NK-92 (cell line): ENCODE results near the gene PDCD11.
A peak's percentile ranks its signal among the peaks of the same experiment; 100 is the strongest.
"Not testable (repeated sequence)": the region's sequence is repeated elsewhere in the genome, so short reads cannot be mapped to it uniquely, and the experiment has no call there.

ENCODE experiments used
- DNase-seq: peaks from one replicate; lab custom pipeline; 2025; ENCODE audit not compliant: unreplicated experiment; lab: John Stamatoyannopoulos, UW

Gene PDCD11, protein sequence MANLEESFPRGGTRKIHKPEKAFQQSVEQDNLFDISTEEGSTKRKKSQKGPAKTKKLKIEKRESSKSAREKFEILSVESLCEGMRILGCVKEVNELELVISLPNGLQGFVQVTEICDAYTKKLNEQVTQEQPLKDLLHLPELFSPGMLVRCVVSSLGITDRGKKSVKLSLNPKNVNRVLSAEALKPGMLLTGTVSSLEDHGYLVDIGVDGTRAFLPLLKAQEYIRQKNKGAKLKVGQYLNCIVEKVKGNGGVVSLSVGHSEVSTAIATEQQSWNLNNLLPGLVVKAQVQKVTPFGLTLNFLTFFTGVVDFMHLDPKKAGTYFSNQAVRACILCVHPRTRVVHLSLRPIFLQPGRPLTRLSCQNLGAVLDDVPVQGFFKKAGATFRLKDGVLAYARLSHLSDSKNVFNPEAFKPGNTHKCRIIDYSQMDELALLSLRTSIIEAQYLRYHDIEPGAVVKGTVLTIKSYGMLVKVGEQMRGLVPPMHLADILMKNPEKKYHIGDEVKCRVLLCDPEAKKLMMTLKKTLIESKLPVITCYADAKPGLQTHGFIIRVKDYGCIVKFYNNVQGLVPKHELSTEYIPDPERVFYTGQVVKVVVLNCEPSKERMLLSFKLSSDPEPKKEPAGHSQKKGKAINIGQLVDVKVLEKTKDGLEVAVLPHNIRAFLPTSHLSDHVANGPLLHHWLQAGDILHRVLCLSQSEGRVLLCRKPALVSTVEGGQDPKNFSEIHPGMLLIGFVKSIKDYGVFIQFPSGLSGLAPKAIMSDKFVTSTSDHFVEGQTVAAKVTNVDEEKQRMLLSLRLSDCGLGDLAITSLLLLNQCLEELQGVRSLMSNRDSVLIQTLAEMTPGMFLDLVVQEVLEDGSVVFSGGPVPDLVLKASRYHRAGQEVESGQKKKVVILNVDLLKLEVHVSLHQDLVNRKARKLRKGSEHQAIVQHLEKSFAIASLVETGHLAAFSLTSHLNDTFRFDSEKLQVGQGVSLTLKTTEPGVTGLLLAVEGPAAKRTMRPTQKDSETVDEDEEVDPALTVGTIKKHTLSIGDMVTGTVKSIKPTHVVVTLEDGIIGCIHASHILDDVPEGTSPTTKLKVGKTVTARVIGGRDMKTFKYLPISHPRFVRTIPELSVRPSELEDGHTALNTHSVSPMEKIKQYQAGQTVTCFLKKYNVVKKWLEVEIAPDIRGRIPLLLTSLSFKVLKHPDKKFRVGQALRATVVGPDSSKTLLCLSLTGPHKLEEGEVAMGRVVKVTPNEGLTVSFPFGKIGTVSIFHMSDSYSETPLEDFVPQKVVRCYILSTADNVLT (N-terminal part only)

DNA sequence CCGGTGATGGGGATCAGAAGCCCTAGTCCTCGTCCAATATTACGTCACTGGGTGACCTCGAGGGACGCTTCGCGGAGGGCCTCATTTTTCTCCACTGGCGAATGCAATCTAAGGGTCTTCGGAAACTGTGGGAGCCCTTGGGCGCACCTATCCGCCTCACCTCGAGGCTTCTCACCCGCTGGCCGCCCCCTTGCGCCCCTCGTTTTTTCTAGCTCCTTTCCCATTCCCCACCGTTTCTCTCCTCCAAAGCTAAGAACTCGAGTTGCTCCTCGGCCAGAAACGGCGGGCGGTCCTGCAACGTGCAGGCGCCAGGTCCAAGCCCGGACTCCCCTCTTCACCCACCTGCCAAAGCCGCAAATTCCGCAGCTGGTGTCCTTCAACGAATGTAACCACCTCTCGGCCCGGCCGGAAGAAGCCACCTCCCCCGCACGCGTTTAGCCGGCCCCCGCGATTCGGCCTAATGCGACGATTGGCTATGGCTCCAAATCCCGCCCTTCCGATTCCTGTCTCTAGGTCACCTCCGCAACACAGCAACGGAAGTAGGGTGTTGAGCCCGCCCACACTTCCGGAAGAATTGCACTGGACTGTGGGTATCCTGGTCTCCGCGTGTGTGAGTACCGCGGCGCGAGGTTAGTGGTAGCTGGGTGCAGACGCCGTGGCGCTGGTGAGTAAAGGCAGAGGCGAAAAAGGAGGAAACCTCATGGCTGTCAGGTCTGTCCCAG lies at the start of gene PDCD11, which contains the start of gene ATP5MK:
TSS of gene PDCD11 (plus strand) at position 560 of the 722 bp plus-strand sequence. CDS start 1,801 bp downstream, outside the sequence.
TSS of gene ATP5MK (minus strand) at position 409 of the 722 bp plus-strand sequence. CDS start 4,018 bp downstream, outside the sequence.
- DNase-seq = peak; percentile 70

DNA sequence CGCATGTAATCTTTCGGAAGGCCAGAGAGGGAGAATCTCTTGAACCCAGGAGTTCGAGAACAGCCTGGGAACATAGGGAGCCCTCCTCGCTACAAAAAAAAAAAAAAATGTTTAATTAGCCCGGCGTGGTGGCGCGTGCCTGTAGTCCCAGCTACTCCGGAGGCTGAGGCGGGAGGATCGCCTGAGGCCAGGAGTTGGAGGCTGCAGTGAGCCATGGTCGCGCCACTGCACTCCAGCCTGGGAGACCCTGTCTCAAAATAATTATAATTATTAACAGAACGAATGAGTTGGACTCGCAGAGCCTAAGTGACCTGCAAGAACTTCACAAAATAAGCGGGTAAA lies 46.3 kb upstream of the PDCD11 start:
- no peak for DNase-seq

- no peak for DNase-seq
Observed at GRCh38 chr10:103350517-103351260, 45.7 kb upstream of the PDCD11 start, which contains the start of gene PCGF6. Gene PCGF6, minus strand, starts transcription at chr10:103351140. Its CDS starts 74 bp downstream, at chr10:103351066.

- no peak for DNase-seq
Observed at GRCh38 chr10:103353281-103353680, 43.1 kb upstream of the PDCD11 start.

DNA sequence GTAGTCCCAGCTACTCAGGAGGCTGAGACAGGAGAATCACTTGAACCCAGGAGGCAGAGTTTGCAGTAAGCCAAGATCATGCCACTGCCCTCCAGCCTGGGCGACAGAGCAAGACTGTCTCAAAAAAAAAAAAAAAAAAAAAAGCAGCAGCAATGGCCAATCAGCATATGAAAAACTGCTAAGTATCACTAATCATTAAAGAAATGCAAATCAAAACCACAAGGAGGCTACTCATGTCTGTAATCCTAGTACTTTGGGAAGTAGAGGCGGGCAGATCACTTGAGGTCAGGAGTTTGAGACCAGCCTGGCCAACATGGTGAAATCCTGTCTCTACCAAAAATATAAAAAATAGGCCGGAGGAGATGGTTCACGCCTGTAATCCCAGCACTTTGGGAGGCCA lies 41.9 kb upstream of the PDCD11 start:
- DNase-seq = not testable (repeated sequence)

GRCh38 chr10:103355906-103356599 lies 40.4 kb upstream of the PDCD11 start:
- DNase-seq = no peak

DNA sequence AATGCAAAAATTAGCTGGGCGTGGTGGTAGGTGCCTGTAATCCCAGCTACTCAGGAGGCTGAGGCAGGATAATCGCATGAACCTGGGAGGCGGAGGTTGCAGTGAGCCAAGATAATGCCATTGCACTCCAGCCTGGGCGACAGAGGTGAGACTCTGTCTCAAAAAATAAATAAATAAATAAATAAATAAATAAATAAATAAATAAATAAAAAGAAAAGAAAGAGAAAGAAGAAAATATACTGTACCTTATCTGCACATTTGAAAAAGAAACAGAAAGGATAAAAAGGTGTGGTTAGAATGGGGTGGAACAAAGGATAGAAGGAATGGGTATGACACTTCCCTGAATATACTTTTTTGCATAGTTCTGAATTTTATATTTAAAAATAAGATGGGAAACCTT lies 36.9 kb upstream of the PDCD11 start:
- DNase-seq = not testable (repeated sequence)

GRCh38 chr10:103360791-103361190 lies 35.6 kb upstream of the PDCD11 start:
- DNase-seq = not testable (repeated sequence)

GRCh38 chr10:103367379-103367781 lies 29.0 kb upstream of the PDCD11 start:
- DNase-seq = no peak

DNA sequence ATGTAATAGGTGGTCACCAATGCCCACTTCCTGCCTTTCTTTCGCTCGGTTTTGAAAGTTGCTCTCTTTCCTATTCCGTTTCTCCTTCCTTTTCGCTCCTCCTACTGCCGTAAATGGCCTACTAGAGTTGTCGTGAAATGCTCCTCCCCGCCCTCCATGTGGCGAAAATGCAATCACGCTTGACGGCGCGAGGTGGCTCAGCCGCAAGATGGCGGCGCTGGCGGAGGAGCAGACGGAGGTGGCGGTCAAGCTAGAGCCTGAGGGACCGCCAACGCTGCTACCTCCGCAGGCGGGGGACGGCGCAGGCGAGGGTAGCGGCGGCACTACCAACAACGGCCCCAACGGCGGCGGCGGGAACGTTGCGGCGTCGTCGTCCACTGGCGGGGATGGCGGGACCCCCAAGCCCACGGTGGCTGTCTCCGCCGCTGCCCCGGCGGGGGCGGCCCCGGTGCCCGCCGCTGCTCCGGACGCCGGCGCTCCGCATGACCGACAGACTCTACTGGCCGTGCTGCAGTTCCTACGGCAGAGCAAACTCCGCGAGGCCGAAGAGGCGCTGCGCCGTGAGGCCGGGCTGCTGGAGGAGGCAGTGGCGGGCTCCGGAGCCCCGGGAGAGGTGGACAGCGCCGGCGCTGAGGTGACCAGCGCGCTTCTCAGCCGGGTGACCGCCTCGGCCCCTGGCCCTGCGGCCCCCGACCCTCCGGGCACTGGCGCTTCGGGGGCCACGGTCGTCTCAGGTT lies 28.5 kb upstream of the PDCD11 start, which contains the start of gene TAF5:
TSS of gene TAF5 (plus strand) at position 195 of the 737 bp plus-strand sequence. CDS start at position 209, 14 bp downstream.
- DNase-seq = peak; percentile 7

DNA sequence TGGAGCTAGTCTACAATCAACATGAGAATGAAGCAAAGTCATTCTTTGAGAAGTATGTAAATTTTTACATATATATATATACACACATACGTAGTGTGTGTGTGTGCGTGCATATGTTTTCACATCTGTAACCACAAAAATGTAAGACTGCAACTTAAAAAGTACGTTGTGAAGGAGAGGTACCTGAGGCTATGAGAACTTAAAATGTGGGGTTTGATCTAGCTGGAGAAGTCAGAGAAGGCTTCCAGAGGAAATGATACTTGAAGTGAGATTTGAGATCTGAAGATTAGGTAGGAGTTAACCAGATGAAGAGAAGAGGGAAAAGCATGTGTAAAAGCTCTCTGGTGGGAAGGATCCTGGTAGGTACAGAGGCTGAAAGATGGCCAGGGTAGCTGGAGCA lies 22.9 kb upstream of the PDCD11 start:
- no peak for DNase-seq

DNA sequence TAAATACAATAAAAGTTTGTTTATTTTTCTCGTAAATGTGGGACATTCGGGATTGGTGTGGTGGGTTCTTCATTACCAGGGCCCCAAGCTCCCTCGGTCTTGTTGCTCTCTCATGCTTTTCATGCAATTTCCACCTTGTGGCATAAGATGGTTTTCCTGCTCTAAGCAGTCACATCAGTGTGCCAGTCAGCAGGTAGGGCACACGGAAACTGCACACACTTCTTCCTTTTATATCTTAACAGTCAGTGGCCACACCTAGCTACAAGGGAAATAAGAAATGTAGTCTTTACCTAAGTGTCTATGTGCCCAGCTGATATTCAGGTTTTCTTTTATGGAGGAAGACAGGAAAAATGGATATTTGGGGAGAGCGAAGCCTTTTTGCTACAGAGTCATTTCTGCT lies 22.2 kb upstream of the PDCD11 start:
- no peak for DNase-seq

- DNase-seq = no peak
Observed at GRCh38 chr10:103382769-103383168, 13.7 kb upstream of the PDCD11 start.

DNA sequence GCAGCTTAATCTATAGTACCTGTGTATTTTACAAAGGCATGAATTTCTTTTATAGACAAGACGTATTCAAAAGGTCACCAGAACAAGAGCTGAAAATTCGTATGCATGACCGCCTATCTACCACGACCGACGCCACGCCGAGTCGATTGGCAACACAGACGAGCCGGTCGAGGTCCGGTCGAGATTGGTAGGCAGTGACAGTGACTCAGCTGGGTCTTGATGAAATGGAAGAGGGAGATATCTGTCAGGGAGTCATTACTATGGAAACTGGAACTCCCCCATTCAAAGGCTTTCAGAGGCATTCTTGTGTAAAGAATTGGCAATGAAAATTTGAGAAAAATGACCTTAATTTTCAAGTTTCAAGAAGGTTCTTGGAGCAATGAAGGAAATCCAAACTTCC lies 2.2 kb upstream of the PDCD11 start:
- no peak for DNase-seq

DNA sequence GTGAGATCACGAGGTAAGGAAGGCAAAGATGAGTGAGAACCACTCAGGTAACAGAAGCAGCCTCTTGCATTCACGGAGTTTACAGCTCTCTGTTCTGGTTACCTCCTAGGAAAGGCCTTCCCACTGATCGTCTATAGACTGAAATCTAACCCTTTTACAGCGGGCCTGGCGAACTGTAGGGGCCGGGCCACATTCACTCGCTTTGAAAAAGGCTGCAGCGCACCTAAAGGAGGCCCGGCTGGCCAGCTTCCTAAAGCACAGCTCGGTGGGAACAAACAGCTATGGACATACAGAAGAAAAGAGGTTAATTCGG lies 716 bp upstream of the PDCD11 start:
- DNase-seq = no peak

- DNase-seq = no peak
Observed at GRCh38 chr10:103396789-103397087, 312 bp downstream of the PDCD11 start.

DNA sequence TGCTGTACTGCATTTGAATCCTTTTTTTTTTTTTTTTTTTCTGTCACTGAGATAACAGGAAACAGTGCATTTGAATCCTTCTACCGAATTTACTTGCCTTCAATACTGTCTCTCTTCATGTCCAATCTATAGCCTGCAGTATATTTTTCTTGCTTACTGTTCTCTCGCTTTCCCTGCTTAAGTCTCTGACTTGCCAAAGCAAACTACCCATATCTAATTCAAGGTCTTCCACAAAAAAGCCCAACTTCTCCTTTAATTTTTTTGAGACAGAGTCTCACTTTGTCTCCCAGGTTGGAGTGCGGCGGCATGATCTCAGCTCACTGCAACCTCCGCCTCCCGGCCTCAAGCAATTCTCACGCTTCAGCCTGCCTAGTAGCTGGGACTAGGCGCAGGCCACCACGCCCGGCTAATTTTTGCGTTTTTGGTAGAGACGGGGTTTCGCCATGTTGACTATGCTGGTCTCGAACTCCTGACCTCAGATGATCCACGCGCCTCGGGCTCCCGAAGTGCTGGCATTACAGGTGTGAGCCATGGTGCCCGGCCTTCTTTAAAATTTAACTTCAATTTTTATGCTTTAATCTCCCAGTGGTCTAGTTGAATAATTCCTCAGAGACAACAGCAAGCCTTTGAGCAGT lies 882 bp downstream of the PDCD11 start:
- DNase-seq = no peak

GRCh38 chr10:103413564-103413963 lies 17.1 kb downstream of the PDCD11 start:
- no peak for DNase-seq
